Body of pancreas (tissue), 4 donors: ENCODE results near the gene SH3TC1.

Experiments
- POLR2A ChIP-seq, 3 donors: fragments of 450-650 bp; IDR thresholded peaks; one replicate each; pipeline ENCODE4 v1.6.1; 2016; ENCODE audit warnings: antibody characterized with exemption in 3 of 3, mild to moderate bottlenecking in 2 of 3
- TF ChIP-seq, protein P1 (sequence below), 7 experiments: fragments of 450-650 bp in 4 of 7; fragments of 200-600 bp in 3 of 7; sonication (generic) in 3 of 7; IDR thresholded peaks; one replicate each; pipeline ENCODE4 v1.5.1; 2016 to 2019; ENCODE audit warnings: antibody characterized with exemption in 7 of 7

DNA sequence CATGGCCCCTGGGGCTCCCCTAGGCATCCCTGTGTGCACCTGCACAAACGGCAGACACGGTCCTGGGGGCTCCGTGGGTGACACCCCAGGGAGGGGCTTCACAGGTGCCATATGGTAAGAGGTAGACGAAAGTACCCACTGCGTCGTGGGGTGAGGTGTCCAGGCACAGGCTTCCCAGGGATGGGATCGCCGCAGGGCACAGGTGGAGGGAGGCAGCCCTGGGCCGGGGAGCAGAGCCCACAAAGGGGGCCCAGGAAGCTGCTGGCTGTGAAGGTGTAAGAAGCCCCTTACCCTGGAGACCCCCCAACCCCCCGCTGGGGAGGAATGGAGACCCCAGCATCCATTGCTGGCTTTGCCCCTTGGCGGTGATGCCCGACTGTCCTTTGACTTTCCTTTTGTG lies 10.9 kb downstream of the SH3TC1 start:
- TF ChIP-seq, protein P1, sequence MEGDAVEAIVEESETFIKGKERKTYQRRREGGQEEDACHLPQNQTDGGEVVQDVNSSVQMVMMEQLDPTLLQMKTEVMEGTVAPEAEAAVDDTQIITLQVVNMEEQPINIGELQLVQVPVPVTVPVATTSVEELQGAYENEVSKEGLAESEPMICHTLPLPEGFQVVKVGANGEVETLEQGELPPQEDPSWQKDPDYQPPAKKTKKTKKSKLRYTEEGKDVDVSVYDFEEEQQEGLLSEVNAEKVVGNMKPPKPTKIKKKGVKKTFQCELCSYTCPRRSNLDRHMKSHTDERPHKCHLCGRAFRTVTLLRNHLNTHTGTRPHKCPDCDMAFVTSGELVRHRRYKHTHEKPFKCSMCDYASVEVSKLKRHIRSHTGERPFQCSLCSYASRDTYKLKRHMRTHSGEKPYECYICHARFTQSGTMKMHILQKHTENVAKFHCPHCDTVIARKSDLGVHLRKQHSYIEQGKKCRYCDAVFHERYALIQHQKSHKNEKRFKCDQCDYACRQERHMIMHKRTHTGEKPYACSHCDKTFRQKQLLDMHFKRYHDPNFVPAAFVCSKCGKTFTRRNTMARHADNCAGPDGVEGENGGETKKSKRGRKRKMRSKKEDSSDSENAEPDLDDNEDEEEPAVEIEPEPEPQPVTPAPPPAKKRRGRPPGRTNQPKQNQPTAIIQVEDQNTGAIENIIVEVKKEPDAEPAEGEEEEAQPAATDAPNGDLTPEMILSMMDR (IDR thresholded peaks at IDR 0.05), result no peak
- TF ChIP-seq POLR2A (IDR thresholded peaks at IDR 0.05), result no peak
